Testis (tissue), 3 donors: ENCODE results near the gene ZNF530. TPM values are rescaled to one million over a fixed set of nuclear protein-coding genes. Genes with fewer than 3 reads are reported as not detected.

Experiments used
- DNase-seq: peaks from one replicate; pipeline ENCODE4 v3.0.0-alpha.2; 2019
- H3K27ac ChIP-seq, 2 donors: fragments of 200-600 bp; sonication (generic); one replicate each; pipeline ENCODE4 v1.5.1; 2019
- H3K27me3 ChIP-seq: fragments of 200-600 bp; sonication (generic); one replicate; pipeline ENCODE4 v1.5.1; 2019
- H3K36me3 ChIP-seq: fragments of 200-600 bp; sonication (generic); one replicate; pipeline ENCODE4 v1.5.1; 2017; ENCODE audit warnings: low read depth; ENCODE audit errors: missing control alignments
- H3K4me1 ChIP-seq: fragments of 200-600 bp; sonication (generic); one replicate; pipeline ENCODE4 v1.5.1; 2019
- H3K4me3 ChIP-seq, 2 donors: fragments of 200-600 bp; sonication (generic); one replicate each; pipeline ENCODE4 v1.5.1; 2017 to 2019
- H3K9me3 ChIP-seq: fragments of 200-600 bp; sonication (generic); one replicate; pipeline ENCODE4 v1.5.1; 2017
- CTCF ChIP-seq, 3 experiments: fragments of 450-650 bp in 2 of 3; fragments of 200-600 bp in 1 of 3; sonication (generic) in 1 of 3; IDR thresholded peaks; one replicate each; pipeline ENCODE4 v1.5.1; 2016 to 2019; ENCODE audit warnings: antibody characterized with exemption in 3 of 3, mild to moderate bottlenecking in 2 of 3, moderate library complexity in 1 of 3
- POLR2A ChIP-seq: fragments of 450-650 bp; IDR thresholded peaks from one replicate; pipeline ENCODE4 v1.6.1; 2017; ENCODE audit warnings: antibody characterized with exemption, mild to moderate bottlenecking, moderate library complexity
- WGBS, 2 donors: methylation state at CpG; one replicate each; pipeline ENCODE4 v1.1.5; 2018; 5-methylcytosine and 5-hydroxymethylcytosine counted together
- intact Hi-C: fragments of 100-400 bp; cut with DNase I; formaldehyde crosslinking; loops from one replicate; pipeline ENCODE4 v1.15.1; 2023; ENCODE audit warnings: low total_unique reads
- polyA plus RNA-seq: library from polyadenylated mRNA; stranded (reverse); fragments of 350-450 nt; fragmentation: Illumina TruSeq; extraction: RNeasy Lipid Tissue Mini Kit (QIAGEN cat#74804); gene quantifications from one replicate; pipeline ENCODE4 v1.2.3, GENCODE V29; 2014; ENCODE audit warnings: low read depth, low replicate concordance; ENCODE audit not compliant: insufficient read depth
- total RNA-seq, 2 donors: library from RNA; depleted of rRNA; stranded (reverse); fragments of >200 nt; gene quantifications; one replicate each; pipeline ENCODE4 v1.2.3, GENCODE V29; 2016

The ZNF530 gene
- total and polyA plus RNA-seq, 3 donors from 2014 or later: 3.0 to 9.8 (median 4.6) TPM

GRCh38 chr19:57583521-57584416, 15.9 kb upstream of the ZNF530 start, which contains the start of gene ZIK1:
Gene ZIK1 (plus strand): TSS chr19:57584145. CDS start chr19:57584357, 212 bp downstream.
- intact Hi-C loops: no loop called here
- no peaks in the 10 kb centered on the region for H3K36me3 ChIP-seq
- 3% methylated on average over 61 of the region's 76 CpGs; no CpG with 5 or more reads in 1 of the 2 donors for WGBS, 2 donors
- peak; percentile 97 for DNase-seq
- H3K27me3 ChIP-seq: no peaks in the 10 kb centered on the region
- H3K9me3 ChIP-seq: no peaks in the 10 kb centered on the region
- H3K27ac ChIP-seq: peak within 1 kb of the TSS in 1 of 2 donors; percentile 28
- no peaks in the 10 kb centered on the region for H3K4me1 ChIP-seq
- TF ChIP-seq CTCF (IDR thresholded peaks at IDR 0.05): no peak
- no peak for TF ChIP-seq POLR2A
- H3K4me3 ChIP-seq: peak within 1 kb of the TSS; percentile 55 to 73

GRCh38 chr19:57587529-57587928, 12.2 kb upstream of the ZNF530 start:
- Histone ChIP-seq H3K4me3 (no peak overlapping the region), H3K27ac (no peak overlapping the region), H3K27me3 (no peaks in the 10 kb centered on the region), H3K9me3 (no peaks in the 10 kb centered on the region), H3K4me1 (no peaks in the 10 kb centered on the region), H3K36me3 (peaks cover 3% of the 10 kb centered on the region)
- TF ChIP-seq POLR2A: no peak
- 95 to 96% methylated on average over 1 of the region's 1 CpG for WGBS, 2 donors
- intact Hi-C loops: no loop called here
- no peak for DNase-seq

- no peaks in the 10 kb centered on the region for H3K27me3 ChIP-seq
- intact Hi-C loops: no loop called here
- no peaks in the 10 kb centered on the region for H3K9me3 ChIP-seq
- no peaks in the 10 kb centered on the region for H3K4me1 ChIP-seq
- no peak for TF ChIP-seq POLR2A
- TF ChIP-seq CTCF (IDR thresholded peaks at IDR 0.05): no peak
- DNase-seq: no peak
- WGBS, 2 donors: 33 to 47% methylated on average over 8 of the region's 8 CpGs
- no peaks in the 10 kb centered on the region for H3K36me3 ChIP-seq
- H3K27ac ChIP-seq: no peak overlapping the region
- peak overlapping the region; percentile 58 to 77 for H3K4me3 ChIP-seq
Measured at GRCh38 chr19:57599377-57599760, 316 bp upstream of the ZNF530 start.

GRCh38 chr19:57606931-57607330, 7.2 kb downstream of the ZNF530 start:
- Histone ChIP-seq H3K4me3 (no peak overlapping the region), H3K4me1 (no peaks in the 10 kb centered on the region), H3K9me3 (no peaks in the 10 kb centered on the region), H3K27ac (no peak overlapping the region), H3K27me3 (no peaks in the 10 kb centered on the region), H3K36me3 (no peaks in the 10 kb centered on the region)
- DNase-seq: no peak
- WGBS, 2 donors: 96 to 97% methylated on average over 5 of the region's 5 CpGs
- intact Hi-C loops: no loop called here
- TF ChIP-seq POLR2A: no peak
- no peak for TF ChIP-seq CTCF (IDR thresholded peaks at IDR 0.05)

- Histone ChIP-seq H3K4me3 (no peak overlapping the region), H3K9me3 (no peaks in the 10 kb centered on the region), H3K27me3 (no peaks in the 10 kb centered on the region), H3K4me1 (peaks cover 5% of the 10 kb centered on the region), H3K27ac (no peak overlapping the region), H3K36me3 (no peaks in the 10 kb centered on the region)
- intact Hi-C loops: no loop called here
- DNase-seq: no peak
- TF ChIP-seq POLR2A: no peak
- TF ChIP-seq CTCF (IDR thresholded peaks at IDR 0.05): no peak
- 82 to 88% methylated on average over 4 of the region's 4 CpGs for WGBS, 2 donors
Measured at GRCh38 chr19:57611113-57611512, 11.4 kb downstream of the ZNF530 start.
